GM18502 (cell line): Measurements from ENCODE around the gene MAPK8IP2.

Source experiments
- ATAC-seq: cut with Tn5 transposase; IDR thresholded peaks from one replicate; pipeline ENCODE4 v1.9.1; 2021; ENCODE audit warnings: mild to moderate bottlenecking; ENCODE audit not compliant: unreplicated experiment, poor library complexity

MAPK8IP2 gene

DNA sequence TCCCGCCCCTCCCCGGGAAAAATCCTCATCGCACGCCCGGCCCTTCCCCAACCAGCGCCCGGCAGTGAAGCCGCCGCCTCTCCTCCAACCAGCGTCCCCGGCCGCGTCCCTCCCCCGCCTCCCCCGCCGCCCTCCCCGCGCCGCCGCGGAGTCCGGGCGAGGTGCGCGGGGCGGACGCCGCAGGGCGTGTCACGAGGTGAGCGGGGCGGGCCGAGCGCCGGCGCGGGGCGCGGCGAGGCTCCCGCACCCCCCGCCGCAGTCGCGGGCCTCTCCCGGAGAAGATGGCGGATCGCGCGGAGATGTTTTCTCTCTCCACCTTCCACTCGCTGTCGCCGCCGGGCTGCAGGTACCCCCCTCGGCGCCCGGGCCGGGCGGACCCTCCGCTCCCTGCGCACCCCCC lies at the start of gene MAPK8IP2:
Gene MAPK8IP2 (plus strand): TSS at position 256 of the 400 bp plus-strand sequence. CDS start 26 bp downstream, at position 282.
- ATAC-seq: no peak

- ATAC-seq: no peak
Observed at GRCh38 chr22:50551160-50551752, 49.3 kb upstream of the MAPK8IP2 start.

DNA sequence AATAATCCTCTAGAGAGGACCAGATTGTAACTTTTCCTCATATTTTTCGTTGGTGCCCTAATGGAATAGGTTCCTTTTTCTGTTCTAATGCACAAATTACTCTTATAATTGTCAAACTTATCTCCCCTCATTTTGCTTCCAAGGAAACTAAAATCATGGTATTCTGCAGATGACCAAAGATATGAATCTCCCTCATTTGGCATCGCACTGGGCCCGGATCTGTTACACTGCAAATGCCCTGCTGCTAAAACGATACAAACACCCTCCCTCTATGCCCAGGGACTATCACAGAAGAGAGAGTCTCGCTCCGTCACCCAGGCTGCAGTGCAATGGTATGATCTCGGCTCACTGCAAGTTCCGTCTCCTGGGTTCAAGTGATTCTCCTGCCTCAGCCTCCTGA lies 47.3 kb upstream of the MAPK8IP2 start:
- ATAC-seq: no peak

GRCh38 chr22:50556703-50557102 lies 43.9 kb upstream of the MAPK8IP2 start:
- no peak for ATAC-seq

DNA sequence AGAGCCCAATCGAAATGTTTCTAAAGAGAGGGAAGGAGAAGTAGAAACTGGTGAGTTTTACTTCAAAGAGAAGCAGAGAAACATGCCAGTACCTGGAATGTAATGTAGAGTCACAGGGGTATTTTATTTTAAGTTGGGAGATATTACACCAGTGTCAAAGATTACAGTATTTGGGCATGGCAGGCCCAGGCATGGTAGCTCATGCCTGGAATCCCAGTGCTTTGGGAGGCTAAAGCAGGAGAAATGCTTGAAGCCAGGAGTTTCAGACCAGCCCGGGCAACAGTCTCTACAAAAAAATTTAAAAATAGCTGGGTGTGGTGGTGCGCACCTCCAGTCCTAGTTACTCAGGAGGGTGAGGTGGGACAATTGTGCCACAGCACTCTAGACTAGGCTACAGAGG lies 40.6 kb upstream of the MAPK8IP2 start:
- no peak for ATAC-seq

- no peak for ATAC-seq
Observed at GRCh38 chr22:50561401-50562358, 38.9 kb upstream of the MAPK8IP2 start.

DNA sequence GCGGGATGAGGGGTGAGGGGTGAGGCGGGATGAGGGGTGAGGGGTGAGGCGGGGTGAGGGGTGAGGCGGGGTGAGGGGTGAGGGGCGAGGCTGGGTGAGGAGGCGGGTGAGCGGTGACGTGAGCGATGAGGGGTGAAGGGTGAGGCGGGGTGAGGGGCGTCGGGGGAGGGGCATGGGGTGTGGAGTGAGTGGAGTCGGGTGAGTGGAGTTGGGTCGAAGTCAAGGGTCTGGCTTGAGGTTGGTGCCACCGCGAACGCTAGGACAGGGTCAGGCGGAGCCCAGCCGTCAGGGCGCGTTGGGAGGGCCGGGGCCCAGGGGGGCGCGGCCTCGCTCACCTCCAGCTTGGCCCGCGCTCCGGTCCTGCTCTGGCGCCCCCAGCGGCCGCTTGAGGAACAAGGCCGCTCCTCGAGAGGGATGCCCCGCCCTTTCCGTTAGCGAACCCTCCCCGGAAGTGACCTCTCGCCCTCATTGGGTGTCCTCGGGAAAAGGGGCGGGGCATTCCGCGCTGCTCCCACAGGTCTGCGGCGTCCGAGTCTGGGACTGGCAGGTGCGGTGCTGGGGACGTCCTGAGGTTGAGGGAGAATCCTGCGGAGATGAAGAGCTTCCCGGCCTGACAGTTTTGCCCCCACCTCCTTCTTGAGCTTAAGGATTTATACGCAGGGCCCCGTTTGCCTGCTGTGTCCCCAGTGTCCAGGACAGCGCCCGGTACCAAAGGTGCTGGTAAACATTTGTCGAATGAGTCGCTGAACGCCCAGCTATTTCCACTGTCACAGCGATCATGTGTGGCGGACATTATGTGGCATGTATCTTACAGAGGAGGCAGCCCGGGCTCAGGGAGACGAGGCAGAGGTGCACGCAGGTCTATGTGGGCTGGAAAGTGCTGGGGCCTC lies 37.8 kb upstream of the MAPK8IP2 start, which contains the start of gene SYCE3:
Gene SYCE3 (minus strand): TSS at position 397 of the 890 bp plus-strand sequence. CDS start 6,514 bp downstream, outside the sequence.
- peak; percentile 93 for ATAC-seq

GRCh38 chr22:50563413-50564160 lies 37.0 kb upstream of the MAPK8IP2 start:
- ATAC-seq: no peak

GRCh38 chr22:50564289-50564688 lies 36.3 kb upstream of the MAPK8IP2 start:
- ATAC-seq: no peak

GRCh38 chr22:50567721-50568252 lies 32.8 kb upstream of the MAPK8IP2 start:
- no peak for ATAC-seq

DNA sequence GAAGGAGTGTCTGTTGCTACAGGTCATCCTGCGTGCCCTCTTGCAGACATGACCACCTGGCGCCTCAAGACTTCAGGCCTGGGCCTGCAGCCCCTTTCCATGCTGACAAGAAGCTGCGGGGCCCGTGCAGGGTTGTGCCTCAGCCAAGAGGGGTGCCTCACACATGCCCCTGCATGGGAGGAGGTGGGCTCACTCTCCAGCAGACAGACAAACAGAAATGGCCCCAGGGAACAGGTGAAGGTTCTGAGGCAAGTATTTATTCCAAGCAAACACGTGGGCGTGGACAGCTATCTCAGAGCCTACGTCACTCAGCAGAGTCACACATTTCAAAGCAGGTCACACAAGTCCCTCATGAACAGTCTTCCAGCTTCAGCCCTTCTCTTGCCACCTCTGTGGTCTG lies 32.0 kb upstream of the MAPK8IP2 start:
- no peak for ATAC-seq

DNA sequence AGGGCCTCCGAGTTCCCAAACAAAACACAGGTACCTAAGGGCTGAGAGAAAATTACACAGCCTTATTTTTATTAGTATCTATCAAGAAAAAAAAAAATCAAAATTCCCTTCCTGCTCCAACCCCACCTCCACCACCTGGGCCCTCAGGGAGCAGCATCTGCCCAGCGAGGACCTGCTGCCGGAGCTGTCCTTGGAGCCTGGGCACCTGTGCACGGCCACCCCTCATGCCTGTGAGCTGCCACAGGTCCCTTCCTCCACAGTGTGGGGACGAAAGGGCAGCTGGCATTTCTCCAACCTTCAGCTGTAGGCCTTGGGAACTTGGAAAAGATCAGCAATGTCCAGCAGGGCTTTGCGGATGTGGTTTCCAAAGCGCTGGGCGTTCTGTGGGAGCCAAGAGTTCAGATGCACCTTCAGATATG lies 31.5 kb upstream of the MAPK8IP2 start:
- ATAC-seq: no peak

GRCh38 chr22:50569896-50570535 lies 30.6 kb upstream of the MAPK8IP2 start:
- ATAC-seq: no peak

- ATAC-seq: no peak
Observed at GRCh38 chr22:50570861-50571260, 29.7 kb upstream of the MAPK8IP2 start.

GRCh38 chr22:50571264-50572175 lies 29.1 kb upstream of the MAPK8IP2 start:
- ATAC-seq: no peak

GRCh38 chr22:50572965-50573364 lies 27.6 kb upstream of the MAPK8IP2 start:
- ATAC-seq: no peak

DNA sequence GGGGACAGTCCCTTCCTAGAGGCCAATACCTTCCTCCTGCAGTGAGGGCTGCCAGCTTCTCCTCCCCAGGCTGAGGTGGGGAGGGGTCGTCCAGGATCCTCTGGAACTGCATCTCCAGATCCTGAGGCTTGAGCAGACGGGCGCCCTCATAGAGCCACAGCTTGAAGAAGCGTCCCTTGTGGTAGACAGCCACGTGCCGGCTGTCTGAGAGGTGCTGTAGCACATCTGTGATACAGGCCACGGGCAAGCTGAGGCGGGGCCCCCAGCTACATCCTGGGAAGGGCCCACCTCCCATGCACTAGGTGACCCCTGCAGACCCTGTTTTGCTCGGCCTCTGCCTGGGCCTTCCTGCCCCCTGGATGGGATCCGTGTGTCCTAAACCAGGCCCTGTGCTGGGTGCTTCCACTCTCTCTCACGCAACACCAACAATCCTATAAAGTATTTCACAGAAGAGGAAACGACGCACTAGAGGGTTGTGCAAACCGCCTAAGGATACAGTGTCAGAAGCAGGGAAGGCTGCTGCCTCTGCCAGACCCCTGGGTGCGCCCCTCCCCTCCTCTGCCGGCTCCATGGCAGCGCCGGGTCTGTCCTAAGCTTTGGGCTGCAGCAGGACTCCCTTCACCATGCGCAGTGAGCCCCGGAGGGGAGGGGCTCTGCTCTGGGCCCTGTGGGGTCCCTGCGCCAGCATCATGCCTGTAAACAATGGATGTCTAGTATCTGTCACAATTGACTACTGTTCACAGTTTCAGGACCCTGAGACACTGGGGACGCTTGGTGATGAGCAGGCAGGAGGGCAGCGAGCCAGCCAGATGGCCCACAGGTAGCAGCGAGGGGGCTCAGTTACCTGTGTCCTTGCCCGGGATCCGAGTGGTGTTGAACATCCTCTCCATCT lies 26.9 kb upstream of the MAPK8IP2 start:
- ATAC-seq: no peak
